H9 (cell line): ENCODE results near the gene BPIFA3. TPM values are rescaled to one million over a fixed set of nuclear protein-coding genes. Genes with fewer than 3 reads are reported as not detected.

ENCODE experiments used
- DNase-seq: peaks from one replicate; pipeline ENCODE4 v3.0.0-alpha.2; 2017
- H2AFZ ChIP-seq: one replicate; pipeline ENCODE4 v1.6.1; 2013; ENCODE audit warnings: mild to moderate bottlenecking, low read length, control low read depth, moderate library complexity
- H2AK5ac ChIP-seq: 2 replicates; pipeline ENCODE4 v1.6.1; 2013; ENCODE audit warnings: low read length, control low read depth, mixed read lengths; ENCODE audit not compliant: insufficient read length
- H2BK120ac ChIP-seq: one replicate; pipeline ENCODE4 v1.6.1; 2013; ENCODE audit warnings: low read depth, mild to moderate bottlenecking, low read length, control low read depth, inconsistent platforms; ENCODE audit not compliant: poor library complexity, severe bottlenecking
- H2BK12ac ChIP-seq: 2 replicates; pipeline ENCODE4 v1.6.1; 2013; ENCODE audit warnings: low read length, control low read depth, mixed read lengths, low read depth; ENCODE audit not compliant: insufficient read length
- H2BK15ac ChIP-seq: 2 replicates; pipeline ENCODE4 v1.6.1; 2013; ENCODE audit warnings: low read depth, low read length, control low read depth
- H2BK20ac ChIP-seq: one replicate; pipeline ENCODE4 v1.6.1; 2013; ENCODE audit warnings: low read depth, mild to moderate bottlenecking, low read length, control low read depth, inconsistent platforms; ENCODE audit not compliant: poor library complexity, severe bottlenecking
- H2BK5ac ChIP-seq: 2 replicates; pipeline ENCODE4 v1.6.1; 2013; ENCODE audit warnings: low read length, control low read depth, mixed read lengths; ENCODE audit not compliant: insufficient read length
- H3K14ac ChIP-seq: 2 replicates; pipeline ENCODE4 v1.6.1; 2013; ENCODE audit warnings: low read length, control low read depth; ENCODE audit not compliant: insufficient read depth
- H3K18ac ChIP-seq: 2 replicates; pipeline ENCODE4 v1.6.1; 2013; ENCODE audit warnings: low read depth, mild to moderate bottlenecking, mixed read lengths, low read length, control low read depth; ENCODE audit not compliant: insufficient read length
- H3K23ac ChIP-seq: 2 replicates; pipeline ENCODE4 v1.6.1; 2013; ENCODE audit warnings: low read length, control low read depth, mixed read lengths, low read depth; ENCODE audit not compliant: insufficient read length
- H3K23me2 ChIP-seq: 2 replicates; pipeline ENCODE4 v1.6.1; 2013; ENCODE audit warnings: low read depth, mild to moderate bottlenecking, mixed read lengths, low read length, control low read depth; ENCODE audit not compliant: insufficient read length, poor library complexity, severe bottlenecking
- H3K27ac ChIP-seq: 2 replicates; pipeline ENCODE4 v1.5.1; 2013; ENCODE audit warnings: low read length, control low read depth, mixed read lengths, low read depth; ENCODE audit not compliant: insufficient read length
- H3K27me3 ChIP-seq: 2 replicates; pipeline ENCODE4 v1.6.1; 2013; ENCODE audit warnings: low read length, control low read depth, inconsistent platforms; ENCODE audit not compliant: insufficient read depth
- H3K4ac ChIP-seq: 2 replicates; pipeline ENCODE4 v1.6.1; 2013; ENCODE audit warnings: low read depth, mild to moderate bottlenecking, control low read depth, inconsistent platforms, low read length, moderate library complexity
- H3K4me1 ChIP-seq: 2 replicates; pipeline ENCODE4 v1.6.1; 2013; ENCODE audit warnings: low read length, control low read depth, inconsistent platforms; ENCODE audit not compliant: insufficient read depth
- H3K4me2 ChIP-seq: 2 replicates; pipeline ENCODE4 v1.6.1; 2013; ENCODE audit warnings: low read length, control low read depth, mixed read lengths; ENCODE audit not compliant: insufficient read length, insufficient read depth
- H3K56ac ChIP-seq: 2 replicates; pipeline ENCODE4 v1.6.1; 2013; ENCODE audit warnings: low read depth, mild to moderate bottlenecking, mixed read lengths, low read length, control low read depth; ENCODE audit not compliant: insufficient read length
- H3K79me1 ChIP-seq: 2 replicates; pipeline ENCODE4 v1.6.1; 2013; ENCODE audit warnings: low read depth, mild to moderate bottlenecking, moderate library complexity, low read length, control low read depth, inconsistent platforms; ENCODE audit not compliant: insufficient read depth, poor library complexity, severe bottlenecking
- H3K79me2 ChIP-seq: 2 replicates; pipeline ENCODE4 v1.6.1; 2013; ENCODE audit warnings: low read length, control low read depth, inconsistent platforms; ENCODE audit not compliant: insufficient read depth
- H3K9ac ChIP-seq: 2 replicates; pipeline ENCODE4 v1.6.1; 2013; ENCODE audit warnings: low read length, control low read depth, mixed read lengths; ENCODE audit not compliant: insufficient read length; ENCODE audit errors: extremely low read depth
- H3K9me3 ChIP-seq: one replicate; pipeline ENCODE4 v1.6.1; 2013; ENCODE audit warnings: low read depth, low read length, inconsistent platforms; ENCODE audit not compliant: control insufficient read depth
- H3T11ph ChIP-seq: one replicate; pipeline ENCODE4 v1.6.1; 2013; ENCODE audit warnings: mild to moderate bottlenecking, low read length, control low read depth, inconsistent platforms
- H4K20me1 ChIP-seq: one replicate; pipeline ENCODE4 v1.6.1; 2013; ENCODE audit not compliant: control insufficient read depth, insufficient read length, insufficient read depth
- H4K5ac ChIP-seq: 2 replicates; pipeline ENCODE4 v1.6.1; 2013; ENCODE audit warnings: low read depth, mild to moderate bottlenecking, mixed read lengths, low read length, control low read depth; ENCODE audit not compliant: insufficient read length
- H4K8ac ChIP-seq: replicated peaks from 2 replicates; pipeline ENCODE4 v1.6.1; 2013; ENCODE audit warnings: low read length, control low read depth, mixed read lengths, low read depth; ENCODE audit not compliant: insufficient read length
- H4K91ac ChIP-seq: 2 replicates; pipeline ENCODE4 v1.6.1; 2013; ENCODE audit warnings: low read depth, mild to moderate bottlenecking, moderate library complexity, mixed read lengths, low read length, control low read depth; ENCODE audit not compliant: insufficient read length
- H3K27ac Mint-ChIP-seq, 3 experiments: 2 replicates in 2 of 3; 3 replicates in 1 of 3; pipeline ENCODE4 v1.8.0; 2020 to 2021; ENCODE audit warnings: mixed read lengths in 3 of 3, mild to moderate bottlenecking in 1 of 3, moderate library complexity in 1 of 3
- H3K27me3 Mint-ChIP-seq: 2 replicates; pipeline ENCODE4 v1.8.0; 2021; ENCODE audit warnings: low read depth, mild to moderate bottlenecking, moderate library complexity, mixed read lengths
- H3K36me3 Mint-ChIP-seq, 3 experiments: 2 replicates in 2 of 3; 3 replicates in 1 of 3; pipeline ENCODE4 v1.8.0; 2020 to 2021; ENCODE audit warnings: low read depth in 3 of 3, mixed read lengths in 3 of 3; ENCODE audit not compliant: insufficient read depth in 1 of 3
- H3K4me1 Mint-ChIP-seq, 2 experiments: 2 replicates each; pipeline ENCODE4 v1.8.0; 2020; ENCODE audit warnings: mixed read lengths in 2 of 2
- H3K4me3 Mint-ChIP-seq, 2 experiments: 2 replicates in 1 of 2; 3 replicates in 1 of 2; pipeline ENCODE4 v1.8.0; 2020 to 2021; ENCODE audit warnings: mild to moderate bottlenecking in 2 of 2, mixed read lengths in 2 of 2, moderate library complexity in 1 of 2
- H3K9me3 Mint-ChIP-seq, 2 experiments: 2 replicates in 1 of 2; 3 replicates in 1 of 2; pipeline ENCODE4 v1.8.0; 2020; ENCODE audit warnings: mild to moderate bottlenecking in 2 of 2, mixed read lengths in 2 of 2, moderate library complexity in 1 of 2
- CTCF ChIP-seq: fragments of 200-600 bp; sonication (generic); conservative IDR thresholded peaks from 3 replicates; pipeline ENCODE4 v1.8.0; 2021; ENCODE audit warnings: antibody characterized with exemption, mild to moderate bottlenecking
- WGBS: extraction: QIAGEN DNeasy Blood & Tissue Kit; methylation state at CpG from one replicate; pipeline ENCODE4 v1.1.7; 2013; ENCODE audit warnings: missing lambda C conversion rate, low lambda C conversion rate, mixed read lengths; ENCODE audit not compliant: insufficient read length; ENCODE audit errors: extremely low coverage; 5-methylcytosine and 5-hydroxymethylcytosine counted together
- total RNA-seq: library from RNA; stranded (reverse); gene quantifications from 2 replicates; pipeline ENCODE4 v1.2.1, GENCODE V29; 2021

The BPIFA3 gene
- total RNA-seq, 1 experiment from 2014 or later: not detected

- H2BK120ac ChIP-seq: no peak overlapping the region
- no peaks in the 10 kb centered on the region for H3K23me2 ChIP-seq
- no peak overlapping the region for H4K8ac ChIP-seq
- DNase-seq: no peak
- H2AFZ ChIP-seq: no peak overlapping the region
- H2BK12ac ChIP-seq: no peak overlapping the region
- H3K79me1 ChIP-seq: no peaks in the 10 kb centered on the region
- no peak overlapping the region for H3K27ac Mint-ChIP-seq
- no peak overlapping the region for H2AK5ac ChIP-seq
- no peak overlapping the region for H4K91ac ChIP-seq
- H3K27ac ChIP-seq: no peak overlapping the region
- no peak overlapping the region for H4K5ac ChIP-seq
- no peaks in the 10 kb centered on the region for H4K20me1 ChIP-seq
- no peak overlapping the region for H2BK15ac ChIP-seq
- no peak overlapping the region for H3K4ac ChIP-seq
- no peaks in the 10 kb centered on the region for H3K4me1 ChIP-seq
- no peak overlapping the region for H3K4me3 Mint-ChIP-seq
- no peak overlapping the region for H2BK20ac ChIP-seq
- H3K79me2 ChIP-seq: no peaks in the 10 kb centered on the region
- peaks cover 4% of the 10 kb centered on the region in 2 experiments; a peak in 3 of 4 replicates for H3K4me1 Mint-ChIP-seq
- no peaks in the 10 kb centered on the region for H3K27me3 ChIP-seq
- no peaks in the 10 kb centered on the region; a peak in 1 of 5 replicates for H3K9me3 Mint-ChIP-seq
- no peak overlapping the region for H3K14ac ChIP-seq
- H3K23ac ChIP-seq: no peak overlapping the region
- H3K36me3 Mint-ChIP-seq: no peaks in the 10 kb centered on the region
- H3K27me3 Mint-ChIP-seq: peaks cover 7% of the 10 kb centered on the region
- no peaks in the 10 kb centered on the region for H3K9me3 ChIP-seq
- no peak overlapping the region for H3K18ac ChIP-seq
- H3T11ph ChIP-seq: no peak overlapping the region
- WGBS: no CpG with 5 or more reads among the region's 2 CpGs
- no peak overlapping the region for H3K9ac ChIP-seq
- H2BK5ac ChIP-seq: no peak overlapping the region
- no peak overlapping the region for H3K4me2 ChIP-seq
- no peak for TF ChIP-seq CTCF
- H3K56ac ChIP-seq: no peak overlapping the region
Measured at GRCh38 chr20:33250666-33251065, 33.5 kb downstream of the BPIFA3 start.
